Hepatocyte (in vitro differentiated cells): ENCODE results near the gene DYNLT5.
A peak's percentile ranks its signal among the peaks of the same experiment; 100 is the strongest.

Source experiments
- CTCF ChIP-seq: fragments of 200-600 bp; sonication (generic); IDR thresholded peaks from 2 replicates; pipeline ENCODE4 v1.5.1; 2016; ENCODE audit warnings: antibody characterized with exemption, mild to moderate bottlenecking; ENCODE audit not compliant: poor library complexity
- EZH2 ChIP-seq: fragments of 200-600 bp; sonication (generic); IDR thresholded peaks from 2 replicates; pipeline ENCODE4 v1.6.1; 2016; ENCODE audit warnings: antibody characterized with exemption, mild to moderate bottlenecking, borderline replicate concordance

- TF ChIP-seq CTCF (peak; percentile 88), EZH2 (no peak)
Measured at GRCh38 chr1:66764994-66765578, 12.8 kb downstream of the DYNLT5 start.
